ENCODE results near the gene RBMX. TPM values are rescaled to one million over a fixed set of nuclear protein-coding genes. Genes with fewer than 3 reads are reported as not detected.
A peak's percentile ranks its signal among the peaks of the same experiment; 100 is the strongest.
"Not testable (repeated sequence)": the region's sequence is repeated elsewhere in the genome, so short reads cannot be mapped to it uniquely, and the experiment has no call there.

Gene RBMX
- total RNA-seq, 1 donor from 2014 or later = 371 TPM

GRCh38 chrX:136880003-136880451 is 498 bp downstream of the RBMX start:
- Mint-ChIP-seq H3K36me3 (peaks cover 15% of the 10 kb centered on the region), H3K4me3 (peak overlapping the region; percentile 91), H3K9me3 (peaks cover 16% of the 10 kb centered on the region), H3K27ac (peak overlapping the region; percentile 97), H3K4me1 (peaks cover 11% of the 10 kb centered on the region), H3K27me3 (ENCODE audit: low read depth) (no peaks in the 10 kb centered on the region)
- DNase-seq (ENCODE audit: low spot score in 2 of 2, unreplicated experiment in 2 of 2) = peak in 1 of 2 experiments; percentile 42
- no peak for TF ChIP-seq CTCF (IDR thresholded peaks at IDR 0.05; ENCODE audit: unreplicated experiment)

GRCh38 chrX:136879001-136879687 is 1.4 kb downstream of the RBMX start:
- peak overlapping the region; percentile 97 for H3K27ac Mint-ChIP-seq
- H3K9me3 Mint-ChIP-seq = peaks cover 16% of the 10 kb centered on the region
- no peaks in the 10 kb centered on the region for H3K27me3 Mint-ChIP-seq (ENCODE audit: low read depth)
- peak overlapping the region; percentile 91 for H3K4me3 Mint-ChIP-seq
- peaks cover 8% of the 10 kb centered on the region for H3K4me1 Mint-ChIP-seq
- TF ChIP-seq CTCF (IDR thresholded peaks at IDR 0.05; ENCODE audit: unreplicated experiment) = no peak
- no peak for DNase-seq (ENCODE audit: low spot score in 2 of 2, unreplicated experiment in 2 of 2)
- H3K36me3 Mint-ChIP-seq = peaks cover 19% of the 10 kb centered on the region

- no peak for DNase-seq (ENCODE audit: low spot score in 2 of 2, unreplicated experiment in 2 of 2)
- peaks cover 19% of the 10 kb centered on the region for H3K36me3 Mint-ChIP-seq
- no peak for TF ChIP-seq CTCF (IDR thresholded peaks at IDR 0.05; ENCODE audit: unreplicated experiment)
- H3K9me3 Mint-ChIP-seq = peaks cover 16% of the 10 kb centered on the region
- no peak overlapping the region for H3K27ac Mint-ChIP-seq
- peaks cover 7% of the 10 kb centered on the region for H3K4me1 Mint-ChIP-seq
- no peaks in the 10 kb centered on the region for H3K27me3 Mint-ChIP-seq (ENCODE audit: low read depth)
- peak overlapping the region; percentile 91 for H3K4me3 Mint-ChIP-seq
These were observed 2.1 kb downstream of the RBMX start for GRCh38 chrX:136878423-136878822.

- peaks cover 23% of the 10 kb centered on the region for H3K36me3 Mint-ChIP-seq
- not testable (repeated sequence) for H3K27ac Mint-ChIP-seq; H3K4me1 Mint-ChIP-seq; H3K9me3 Mint-ChIP-seq; DNase-seq (ENCODE audit: low spot score in 2 of 2, unreplicated experiment in 2 of 2); H3K4me3 Mint-ChIP-seq; H3K27me3 Mint-ChIP-seq (ENCODE audit: low read depth)
These were observed 6.4 kb downstream of the RBMX start for GRCh38 chrX:136874114-136874513.

GRCh38 chrX:136873210-136873609 is 7.3 kb downstream of the RBMX start:
- not testable (repeated sequence) for H3K27ac Mint-ChIP-seq; H3K4me1 Mint-ChIP-seq; H3K4me3 Mint-ChIP-seq; H3K9me3 Mint-ChIP-seq; H3K27me3 Mint-ChIP-seq (ENCODE audit: low read depth); DNase-seq (ENCODE audit: low spot score in 2 of 2, unreplicated experiment in 2 of 2)
- H3K36me3 Mint-ChIP-seq = peaks cover 23% of the 10 kb centered on the region

GRCh38 chrX:136872091-136872700 is 8.3 kb downstream of the RBMX start:
- Mint-ChIP-seq H3K4me3 (no peak overlapping the region), H3K27me3 (ENCODE audit: low read depth) (no peaks in the 10 kb centered on the region), H3K9me3 (peaks cover 10% of the 10 kb centered on the region), H3K4me1 (peaks cover 4% of the 10 kb centered on the region), H3K36me3 (peaks cover 18% of the 10 kb centered on the region), H3K27ac (no peak overlapping the region)
- no peak for DNase-seq (ENCODE audit: low spot score in 2 of 2, unreplicated experiment in 2 of 2)
- no peak for TF ChIP-seq CTCF (IDR thresholded peaks at IDR 0.05; ENCODE audit: unreplicated experiment)
